ENCODE measurements around the gene SMG6. TPM values are rescaled to one million over a fixed set of nuclear protein-coding genes. Genes with fewer than 3 reads are reported as not detected.
A peak's percentile ranks its signal among the peaks of the same experiment; 100 is the strongest.

SMG6 gene
- total and polyA plus RNA-seq, 2 donors (not counting 1 experiment from before 2014, with no cell fraction given): 10.6 to 35.5 TPM

GRCh38 chr17:2051933-2052559, 251.5 kb downstream of the SMG6 start:
- intact Hi-C loops (cut with micrococcal nuclease): loop anchor here (5.0 to 10.0 kb wide), 2 partner anchors 147 to 285 kb away; partner anchors contain the start of genes SGSM2 and TSR1
- no peaks in the 10 kb centered on the region for H3K36me3 ChIP-seq (replicated peaks in 1 of 2; ENCODE audit: control extremely low read depth in 1 of 2, control insufficient read depth in 1 of 2, extremely low read depth in 1 of 2, insufficient read depth in 2 of 2, low read length in 1 of 2)
- TF ChIP-seq CTCF (IDR thresholded peaks at IDR 0.05): no peak
- TF ChIP-seq EZH2 (IDR thresholded peaks at IDR 0.05; ENCODE audit: borderline replicate concordance, insufficient read depth, low read depth, low read length, poor library complexity, severe bottlenecking): no peak
- peaks cover 0 to 13% (median 0%) of the 10 kb centered on the region in 3 donors for H3K9me3 ChIP-seq (ENCODE audit: control extremely low read depth in 1 of 3, control insufficient read depth in 2 of 3, insufficient read depth in 1 of 3, low read length in 2 of 3)
- no peak for ATAC-seq (ENCODE audit: low read depth)
- no peak overlapping the region for H3K27ac ChIP-seq (ENCODE audit: low read length in 2 of 2)
- no peak overlapping the region for H3K4me2 ChIP-seq (replicated peaks; ENCODE audit: low read depth, low read length, poor library complexity, severe bottlenecking)
- Mint-ChIP-seq H3K4me1 (peaks cover 36% of the 10 kb centered on the region), H3K4me3 (peak overlapping the region; percentile 59), H3K27me3 (peaks cover 11% of the 10 kb centered on the region), H3K9me3 (ENCODE audit: insufficient read depth) (no peaks in the 10 kb centered on the region), H3K27ac (peak overlapping the region; percentile 8)
- CTCF ChIA-PET: interaction anchor here (0.9 to 2.7 kb wide), 3 partner anchors 192 to 302 kb away, joined by 3 to 28 read pairs (median 3); no protein-coding TSS in a partner anchor
- 38% methylated on average over 12 of the region's 14 CpGs for WGBS (ENCODE audit: insufficient coverage)
- POLR2A ChIA-PET: no interaction called here
- H3K4me1 ChIP-seq (ENCODE audit: control insufficient read depth in 2 of 2, insufficient read depth in 2 of 2, low read length in 2 of 2): peaks cover 50 to 68% of the 10 kb centered on the region in 2 donors
- H2AFZ ChIP-seq (ENCODE audit: insufficient read depth, low read depth, low read length, poor library complexity, severe bottlenecking): no peak overlapping the region
- peaks cover 0 to 68% (median 20%) of the 10 kb centered on the region in 4 experiments for H3K27me3 ChIP-seq (replicated peaks in 1 of 4; ENCODE audit: control extremely low read depth in 1 of 4, control insufficient read depth in 3 of 4, insufficient read depth in 4 of 4, low read length in 3 of 4)
- no peak overlapping the region for H3K4me3 ChIP-seq (ENCODE audit: control extremely low read depth in 1 of 5, extremely low read depth in 1 of 5, insufficient read depth in 1 of 5, low read depth in 2 of 5, low read length in 4 of 5)
- H3K79me2 ChIP-seq (ENCODE audit: control insufficient read depth, insufficient read depth, low read length): no peaks in the 10 kb centered on the region
- DNase-seq: no peak
- peaks cover 31% of the 10 kb centered on the region for H4K20me1 ChIP-seq (ENCODE audit: control insufficient read depth, insufficient read depth, low read length, poor library complexity, severe bottlenecking)
- no peak overlapping the region for H3K9ac ChIP-seq (ENCODE audit: low read length)

Measured in B cell (primary cell).